Activated T-helper 2 cell treated with anti-CD3 and anti-CD28 coated beads, Interferon-gamma antibody, Interleukin-2, Interleukin-4, amounts not matched to agents 10 μg/mL and 5 μg/mL and 100 μg/mL, durations not matched to agents 14 hours and 24 hours and 36 hours (primary cell): ENCODE measurements around the gene DCP1B. TPM values are rescaled to one million over a fixed set of nuclear protein-coding genes. Genes with fewer than 3 reads are reported as not detected.

ENCODE experiments used
- DNase-seq: peaks from one replicate; pipeline ENCODE4 v3.0.0; 2021; ENCODE audit warnings: low spot score
- H3K27ac Mint-ChIP-seq: one replicate; pipeline ENCODE4 v1.8.0; 2021; ENCODE audit warnings: mixed read lengths
- H3K27me3 Mint-ChIP-seq: one replicate; pipeline ENCODE4 v1.8.0; 2021; ENCODE audit warnings: low read depth, mixed read lengths
- H3K36me3 Mint-ChIP-seq: one replicate; pipeline ENCODE4 v1.8.0; 2021; ENCODE audit warnings: low read depth, mixed read lengths
- H3K4me1 Mint-ChIP-seq: one replicate; pipeline ENCODE4 v1.8.0; 2021; ENCODE audit warnings: low read depth, mixed read lengths
- H3K4me3 Mint-ChIP-seq: one replicate; pipeline ENCODE4 v1.8.0; 2021; ENCODE audit warnings: low read depth, mild to moderate bottlenecking, moderate library complexity, mixed read lengths
- H3K9me3 Mint-ChIP-seq: one replicate; pipeline ENCODE4 v1.8.0; 2021; ENCODE audit warnings: mixed read lengths
- intact Hi-C: fragments of 100-400 bp; cut with micrococcal nuclease; formaldehyde crosslinking; loops from one replicate; pipeline ENCODE4 v1.15.1; 2023
- total RNA-seq: library from RNA; stranded (reverse); gene quantifications from 2 replicates; pipeline ENCODE4 v1.2.3, GENCODE V29; 2022

DCP1B gene
- total RNA-seq, 1 donor from 2014 or later, result 9.2 TPM

DNA sequence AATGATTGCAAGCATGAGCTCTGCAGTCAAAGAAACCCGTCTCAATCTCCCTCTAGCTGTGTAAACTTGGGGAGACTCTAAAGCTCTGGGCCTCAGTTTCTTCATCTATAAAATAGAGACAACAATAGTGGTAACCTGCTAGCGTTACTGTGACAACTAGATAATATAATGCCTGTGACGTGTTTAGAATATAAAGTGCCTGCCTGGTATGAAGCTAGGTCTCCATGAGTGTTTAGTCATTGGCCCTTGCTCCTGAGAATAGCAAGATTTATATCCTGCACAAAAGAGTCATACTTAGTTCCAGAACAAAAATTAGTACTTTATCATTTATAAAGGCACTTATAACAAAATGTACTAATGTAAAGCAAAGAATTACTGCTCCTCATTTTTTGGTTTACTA, 8.8 kb upstream of the DCP1B start:
- H3K4me3 Mint-ChIP-seq, result no peak overlapping the region
- H3K9me3 Mint-ChIP-seq, result no peaks in the 10 kb centered on the region
- no peak overlapping the region for H3K27ac Mint-ChIP-seq
- no peaks in the 10 kb centered on the region for H3K36me3 Mint-ChIP-seq
- intact Hi-C loops, result no loop called here
- peaks cover 15% of the 10 kb centered on the region for H3K27me3 Mint-ChIP-seq
- no peak for DNase-seq
- peaks cover 3% of the 10 kb centered on the region for H3K4me1 Mint-ChIP-seq

DNA sequence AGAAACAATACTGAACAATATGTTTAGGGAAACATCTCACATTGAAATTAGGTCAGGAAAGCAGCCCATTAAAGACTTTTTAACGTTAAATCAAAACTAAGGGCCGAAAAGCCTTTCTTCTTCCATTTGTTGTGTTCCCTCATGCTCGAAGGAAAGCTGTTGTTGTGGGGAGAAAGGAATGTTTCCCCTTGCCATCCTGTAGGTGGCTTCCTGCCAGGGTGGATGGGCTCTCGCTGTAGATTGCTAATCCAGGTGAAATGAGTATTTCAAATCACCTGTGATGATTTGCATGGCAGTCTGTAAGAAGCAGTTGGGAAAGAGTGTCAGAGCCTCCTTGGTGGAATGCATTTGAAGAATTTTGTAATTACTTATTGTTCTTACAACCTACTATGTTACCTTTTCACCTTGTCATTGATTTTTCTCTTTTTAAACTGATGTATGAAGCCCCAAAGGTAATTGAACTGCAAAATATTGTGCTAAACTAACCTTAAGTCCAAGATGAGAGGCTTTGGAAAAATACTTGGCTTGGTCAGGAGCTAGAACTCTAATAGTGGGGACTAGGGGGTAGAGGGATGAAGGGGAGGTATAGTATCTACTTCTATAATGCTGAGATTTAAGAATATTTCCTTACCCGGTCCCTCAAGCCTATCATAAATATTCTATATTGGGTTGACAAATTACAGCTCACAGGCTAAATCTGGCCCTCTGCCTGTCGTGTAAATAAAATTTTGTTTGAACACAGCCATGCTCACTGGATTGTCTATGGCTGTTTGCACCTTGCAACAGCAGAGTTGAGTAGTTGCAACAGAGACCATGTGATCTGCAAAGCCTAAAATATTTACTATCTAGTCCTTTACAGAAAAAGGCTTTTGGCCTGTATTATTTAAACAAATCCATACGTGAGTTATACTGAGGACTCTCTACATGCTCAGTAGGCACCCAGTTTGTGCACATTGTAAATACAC, 7.7 kb upstream of the DCP1B start:
- peaks cover 3% of the 10 kb centered on the region for H3K4me1 Mint-ChIP-seq
- H3K27ac Mint-ChIP-seq, result no peak overlapping the region
- intact Hi-C loops, result no loop called here
- peaks cover 20% of the 10 kb centered on the region for H3K27me3 Mint-ChIP-seq
- H3K36me3 Mint-ChIP-seq, result no peaks in the 10 kb centered on the region
- no peaks in the 10 kb centered on the region for H3K9me3 Mint-ChIP-seq
- H3K4me3 Mint-ChIP-seq, result no peak overlapping the region
- DNase-seq, result no peak

DNA sequence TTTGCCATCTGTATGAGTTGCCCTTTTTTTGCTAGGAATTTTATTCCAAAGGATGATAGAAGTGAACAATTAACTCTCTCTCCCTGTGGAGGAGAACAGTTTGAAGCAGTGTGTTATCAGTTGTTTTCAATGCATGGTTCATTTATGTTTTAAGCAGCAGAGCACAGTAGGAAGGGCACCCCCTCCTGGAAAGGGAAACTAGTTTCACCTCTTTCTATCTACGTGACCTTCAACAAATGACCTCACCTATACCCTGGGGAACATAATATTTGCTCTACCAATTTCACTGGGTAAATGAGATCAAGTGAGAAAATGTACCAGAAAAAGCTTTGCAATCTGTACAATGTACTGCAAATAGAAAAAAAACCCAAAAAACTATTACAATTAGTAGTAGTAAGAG, 5.4 kb upstream of the DCP1B start:
- no peak for DNase-seq
- no peaks in the 10 kb centered on the region for H3K9me3 Mint-ChIP-seq
- peaks cover 7% of the 10 kb centered on the region for H3K4me1 Mint-ChIP-seq
- peaks cover 20% of the 10 kb centered on the region for H3K27me3 Mint-ChIP-seq
- no peak overlapping the region for H3K4me3 Mint-ChIP-seq
- no peak overlapping the region for H3K27ac Mint-ChIP-seq
- intact Hi-C loops, result no loop called here
- no peaks in the 10 kb centered on the region for H3K36me3 Mint-ChIP-seq

DNA sequence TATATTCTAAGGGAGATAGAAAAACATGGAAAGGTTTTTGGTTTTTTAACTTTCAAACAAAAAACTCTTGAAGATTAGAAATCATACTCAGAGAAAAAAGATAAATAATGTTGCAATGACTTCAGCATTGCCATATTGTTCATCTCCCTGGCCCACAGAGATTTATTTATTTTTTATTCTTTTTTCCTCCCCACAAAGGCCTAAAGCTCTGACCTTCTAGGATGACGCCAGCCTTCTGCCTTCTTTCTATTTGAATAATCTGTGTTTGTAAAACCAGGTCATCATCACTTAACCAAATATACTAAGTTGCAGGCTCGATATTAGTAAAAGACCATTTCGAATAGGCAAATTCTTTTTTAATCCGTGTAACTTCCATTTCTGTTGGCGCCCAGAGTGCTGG, 4.4 kb upstream of the DCP1B start:
- no peak for DNase-seq
- intact Hi-C loops, result no loop called here
- Mint-ChIP-seq H3K4me1 (peaks cover 9% of the 10 kb centered on the region), H3K27me3 (peaks cover 20% of the 10 kb centered on the region), H3K4me3 (no peak overlapping the region), H3K36me3 (peaks cover 2% of the 10 kb centered on the region), H3K9me3 (no peaks in the 10 kb centered on the region), H3K27ac (no peak overlapping the region)

DNA sequence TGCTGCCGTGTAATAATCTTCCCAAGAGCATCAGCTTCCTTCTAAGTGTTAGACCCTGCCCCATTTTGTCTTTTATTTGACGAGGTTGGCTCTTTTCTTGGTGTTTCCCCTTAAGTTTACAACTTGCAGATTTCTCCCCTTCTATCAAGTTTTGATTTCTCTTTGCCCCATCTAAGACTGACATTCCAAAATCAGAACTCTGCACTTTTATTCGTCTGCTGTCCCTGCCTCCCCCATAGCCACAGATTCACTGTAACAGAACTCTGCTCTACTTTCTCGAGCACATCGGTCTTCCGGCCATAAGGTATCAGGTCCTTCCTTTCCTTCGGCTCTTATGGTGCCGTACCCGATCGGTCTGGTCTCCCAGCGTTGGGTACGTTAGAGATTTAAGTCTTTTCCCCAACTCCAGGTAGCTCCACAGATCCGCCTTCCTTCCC, 563 bp downstream of the DCP1B start:
- peak overlapping the region; percentile 97 for H3K4me3 Mint-ChIP-seq
- intact Hi-C loops, result loop anchor here (1.0 to 2.0 kb wide), 3 partner anchors 9 to 341 kb away; no protein-coding TSS in a partner anchor
- H3K27ac Mint-ChIP-seq, result peak overlapping the region; percentile 96
- peaks cover 3% of the 10 kb centered on the region for H3K36me3 Mint-ChIP-seq
- no peaks in the 10 kb centered on the region for H3K9me3 Mint-ChIP-seq
- peaks cover 5% of the 10 kb centered on the region for H3K27me3 Mint-ChIP-seq
- peaks cover 15% of the 10 kb centered on the region for H3K4me1 Mint-ChIP-seq
- no peak for DNase-seq

DNA sequence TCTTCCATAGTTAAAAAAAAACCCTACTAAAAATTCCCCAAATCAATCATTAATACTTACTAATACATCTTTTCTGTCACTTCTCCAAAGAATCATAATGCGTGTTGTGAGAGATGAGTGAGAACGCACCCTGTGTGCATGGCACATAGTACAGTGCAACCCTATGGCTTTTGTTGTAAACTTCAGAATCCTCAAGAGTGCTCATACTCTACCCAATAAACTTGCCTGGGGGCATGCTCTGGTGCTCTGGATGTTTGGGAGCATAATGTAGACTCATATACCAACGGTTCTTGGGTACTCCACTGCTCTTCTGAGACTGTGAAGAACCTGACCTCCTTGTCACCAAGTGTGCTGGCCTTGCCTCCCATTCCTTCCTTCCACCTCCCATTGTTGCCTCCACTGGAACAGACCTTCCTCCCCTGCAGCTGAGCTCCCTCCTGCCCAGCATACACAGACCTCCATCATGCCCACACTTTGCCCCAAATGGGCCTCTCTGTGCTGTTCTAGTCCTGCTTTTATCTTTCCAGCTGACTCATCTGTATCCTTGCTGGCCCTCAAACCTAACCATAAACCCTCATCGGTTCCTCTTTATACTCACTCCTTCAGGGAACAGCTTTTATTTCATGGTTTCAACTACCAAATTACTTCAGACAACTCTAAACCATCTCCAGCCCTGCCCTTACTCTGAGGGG, 8.9 kb downstream of the DCP1B start:
- DNase-seq, result no peak
- intact Hi-C loops, result no loop called here
- Mint-ChIP-seq H3K4me3 (no peak overlapping the region), H3K9me3 (no peaks in the 10 kb centered on the region), H3K27ac (no peak overlapping the region), H3K4me1 (peaks cover 30% of the 10 kb centered on the region), H3K36me3 (peaks cover 37% of the 10 kb centered on the region), H3K27me3 (no peaks in the 10 kb centered on the region)

DNA sequence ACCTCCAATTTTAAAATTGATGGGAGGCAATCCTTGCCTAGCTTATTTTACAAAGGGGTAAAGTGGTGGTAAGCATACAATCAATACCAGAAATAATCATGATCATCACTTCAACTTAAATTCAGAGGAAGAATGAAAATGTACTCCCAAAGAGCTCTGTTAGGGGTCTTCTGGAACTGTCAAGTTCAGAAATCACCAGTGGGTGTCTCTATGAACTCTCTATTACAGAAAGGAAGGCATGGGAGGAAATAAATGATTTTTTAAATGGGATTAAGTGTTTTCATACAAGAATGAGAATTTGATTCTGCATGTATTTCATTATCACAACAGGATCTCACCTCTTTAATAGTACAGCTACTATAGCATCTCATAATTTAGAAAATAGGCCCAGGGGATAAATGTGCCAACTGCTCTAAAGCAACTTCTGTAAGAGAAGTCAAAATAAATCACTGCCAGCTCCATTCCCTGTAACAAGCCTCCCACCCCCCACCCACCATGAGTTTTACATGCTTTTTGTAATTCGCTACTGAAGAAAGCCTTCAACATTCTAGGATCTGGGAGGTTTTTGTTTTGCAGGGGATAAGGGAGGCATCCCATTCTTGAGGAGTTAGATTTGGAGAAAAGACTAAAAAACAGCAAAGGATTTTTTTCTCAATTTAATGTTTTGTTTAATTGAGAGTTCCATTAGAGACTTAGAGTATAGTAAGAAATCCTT, 9.7 kb downstream of the DCP1B start:
- H3K4me1 Mint-ChIP-seq, result peaks cover 30% of the 10 kb centered on the region
- no peak overlapping the region for H3K27ac Mint-ChIP-seq
- H3K27me3 Mint-ChIP-seq, result no peaks in the 10 kb centered on the region
- DNase-seq, result no peak
- H3K9me3 Mint-ChIP-seq, result no peaks in the 10 kb centered on the region
- intact Hi-C loops, result loop anchor here (1.0 kb wide), 1 partner anchor 9 kb away; no protein-coding TSS in a partner anchor
- no peak overlapping the region for H3K4me3 Mint-ChIP-seq
- peaks cover 41% of the 10 kb centered on the region for H3K36me3 Mint-ChIP-seq

DNA sequence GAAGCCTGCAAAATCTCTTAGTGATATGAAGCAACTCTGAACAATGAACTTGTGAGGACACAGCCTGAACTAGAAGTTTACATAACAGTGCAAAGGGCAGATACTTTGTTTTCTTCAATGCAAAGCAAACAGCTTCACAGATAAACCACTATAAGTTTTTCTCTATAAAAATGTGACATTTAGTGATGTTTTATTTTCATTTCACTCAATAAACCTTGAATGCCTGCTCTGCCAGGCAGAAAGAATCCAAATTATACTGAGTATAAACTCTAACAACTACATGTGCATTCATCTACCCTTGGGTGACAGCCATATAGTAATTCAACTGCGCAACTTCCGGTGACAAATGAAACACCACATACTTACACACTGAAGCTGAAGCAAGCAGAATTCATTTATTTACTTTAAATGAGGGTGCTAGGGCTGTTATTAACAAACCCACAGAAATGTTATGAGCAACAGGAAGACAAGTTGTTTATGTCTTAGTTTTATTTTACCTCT, 10.3 kb downstream of the DCP1B start:
- H3K4me3 Mint-ChIP-seq, result no peak overlapping the region
- H3K27me3 Mint-ChIP-seq, result no peaks in the 10 kb centered on the region
- peaks cover 44% of the 10 kb centered on the region for H3K36me3 Mint-ChIP-seq
- DNase-seq, result no peak
- intact Hi-C loops, result loop anchor here (1.0 to 2.0 kb wide), 2 partner anchors 9 to 197 kb away; no protein-coding TSS in a partner anchor
- H3K9me3 Mint-ChIP-seq, result no peaks in the 10 kb centered on the region
- no peak overlapping the region for H3K27ac Mint-ChIP-seq
- peaks cover 30% of the 10 kb centered on the region for H3K4me1 Mint-ChIP-seq

DNA sequence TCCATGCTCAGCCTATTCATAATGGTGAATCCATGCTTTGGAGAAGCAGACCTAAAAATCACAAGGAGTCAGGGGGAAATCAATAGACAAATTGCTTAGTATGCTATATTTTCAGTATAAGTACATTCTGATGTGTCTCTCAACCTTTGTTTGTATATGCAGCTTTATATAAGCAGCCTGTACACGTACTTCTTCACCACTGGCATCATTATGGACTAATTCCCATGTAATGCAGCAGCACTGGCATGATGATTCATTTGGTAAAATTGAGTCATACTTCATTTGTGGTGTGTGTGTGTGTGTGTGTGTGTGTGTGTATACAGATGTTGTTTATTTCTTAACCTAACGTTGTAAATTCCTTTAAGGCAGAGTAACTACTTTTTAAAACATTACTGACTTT, 10.9 kb downstream of the DCP1B start:
- no peak overlapping the region for H3K27ac Mint-ChIP-seq
- no peaks in the 10 kb centered on the region for H3K9me3 Mint-ChIP-seq
- peaks cover 30% of the 10 kb centered on the region for H3K4me1 Mint-ChIP-seq
- no peak overlapping the region for H3K4me3 Mint-ChIP-seq
- intact Hi-C loops, result loop anchor here (2.0 kb wide), 1 partner anchor 197 kb away; no protein-coding TSS in a partner anchor
- H3K36me3 Mint-ChIP-seq, result peaks cover 50% of the 10 kb centered on the region
- no peak for DNase-seq
- H3K27me3 Mint-ChIP-seq, result no peaks in the 10 kb centered on the region

DNA sequence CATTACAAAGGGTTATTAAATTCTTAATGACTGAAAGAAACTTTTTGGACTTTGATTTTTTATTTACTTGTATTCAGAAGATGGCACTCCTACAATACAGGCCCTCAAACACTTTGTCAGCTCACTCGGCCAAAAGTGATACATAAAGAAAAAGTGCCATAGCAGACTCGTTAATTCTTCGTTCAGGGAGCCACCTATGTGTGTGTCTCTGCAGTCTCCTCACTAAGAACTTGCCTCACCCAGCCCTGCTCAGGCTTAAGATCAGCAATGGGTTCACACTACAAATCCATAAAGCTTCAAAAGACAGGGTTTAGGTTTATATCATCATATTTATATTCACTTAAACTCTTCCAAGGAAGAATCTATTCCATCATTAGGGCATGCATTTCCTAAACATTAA, 11.5 kb downstream of the DCP1B start:
- Mint-ChIP-seq H3K36me3 (peaks cover 56% of the 10 kb centered on the region), H3K4me1 (peaks cover 30% of the 10 kb centered on the region), H3K4me3 (no peak overlapping the region), H3K9me3 (peaks cover 2% of the 10 kb centered on the region), H3K27me3 (no peaks in the 10 kb centered on the region), H3K27ac (no peak overlapping the region)
- intact Hi-C loops, result loop anchor here (2.0 kb wide), 1 partner anchor 196 kb away; no protein-coding TSS in a partner anchor
- DNase-seq, result no peak

DNA sequence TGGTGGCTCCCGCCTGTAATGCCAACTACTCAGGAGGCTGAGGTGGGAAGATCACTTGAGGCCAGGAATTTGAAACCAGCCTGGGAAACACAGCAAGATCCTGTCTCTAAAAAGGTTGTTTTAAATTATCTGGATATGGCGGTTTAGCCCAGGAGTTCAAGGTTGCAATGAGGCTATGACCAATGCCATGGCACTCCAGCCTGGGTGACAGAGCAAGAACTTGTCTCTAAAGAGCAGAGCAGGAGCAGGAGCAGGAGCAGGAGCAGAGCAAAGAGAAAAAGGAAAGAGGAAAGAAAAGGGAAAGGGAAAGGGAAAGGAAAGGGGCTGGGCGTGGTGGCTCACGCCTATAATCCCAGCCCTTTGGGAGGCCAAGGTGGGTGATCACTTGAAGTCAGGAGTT, 15.1 kb downstream of the DCP1B start:
- Mint-ChIP-seq H3K4me3 (no peak overlapping the region), H3K9me3 (peaks cover 33% of the 10 kb centered on the region), H3K36me3 (peaks cover 68% of the 10 kb centered on the region), H3K27ac (no peak overlapping the region), H3K4me1 (peaks cover 11% of the 10 kb centered on the region), H3K27me3 (no peaks in the 10 kb centered on the region)
- DNase-seq, result no peak
- intact Hi-C loops, result no loop called here

DNA sequence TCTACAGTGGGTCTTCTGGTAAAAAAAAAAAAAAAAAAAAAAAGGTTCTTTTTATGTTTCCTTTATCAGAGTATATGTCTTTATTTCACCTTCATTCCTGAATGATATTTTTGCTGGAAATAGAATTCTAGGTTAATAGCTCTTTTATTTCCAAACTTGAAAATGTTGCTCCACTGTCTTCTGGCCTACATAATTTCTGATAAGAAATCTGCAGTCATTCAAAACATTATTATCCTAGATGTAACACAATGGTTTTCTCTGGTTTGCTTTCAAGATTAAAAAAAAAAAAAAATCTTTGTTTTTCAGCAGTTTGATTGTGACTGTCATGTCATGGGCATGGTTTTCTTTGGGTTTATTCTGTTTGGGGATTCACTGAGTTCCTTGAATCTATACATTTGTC, 19.5 kb downstream of the DCP1B start:
- intact Hi-C loops, result no loop called here
- H3K36me3 Mint-ChIP-seq, result peaks cover 55% of the 10 kb centered on the region
- no peak overlapping the region for H3K4me3 Mint-ChIP-seq
- no peak for DNase-seq
- no peaks in the 10 kb centered on the region for H3K27me3 Mint-ChIP-seq
- H3K9me3 Mint-ChIP-seq, result peaks cover 38% of the 10 kb centered on the region
- peaks cover 10% of the 10 kb centered on the region for H3K4me1 Mint-ChIP-seq
- no peak overlapping the region for H3K27ac Mint-ChIP-seq
